ENCODE measurements around the gene TMEM151B. TPM values are rescaled to one million over a fixed set of nuclear protein-coding genes. Genes with fewer than 3 reads are reported as not detected.

Gene TMEM151B
- 0.36 TPM for polyA plus RNA-seq (2013)

GRCh38 chr6:44269921-44270525 lies at the start of gene TMEM151B:
TSS of gene TMEM151B (plus strand) at chr6:44270450. CDS start at chr6:44270743, 293 bp downstream.
- ChIA-PET CTCF (interaction anchor here (0.9 to 11.0 kb wide), 8 partner anchors 23 to 107 kb away, joined by 3 to 202 read pairs (median 14); partner anchors contain the start of gene AARS2), POLR2A (no interaction called here)
- peak in 1 of 3 donors; percentile 42 for DNase-seq
- 24% methylated on average over 7 of the region's 29 CpGs for WGBS (ENCODE audit: insufficient coverage)
- no peak within 1 kb of the TSS for H3K27ac ChIP-seq (ENCODE audit: insufficient read depth in 1 of 2, low read depth in 1 of 2, low read length in 2 of 2, poor library complexity in 1 of 2, severe bottlenecking in 2 of 2)
- peaks cover 3 to 59% (median 39%) of the 10 kb centered on the region in 5 experiments for H3K27me3 ChIP-seq (replicated peaks in 2 of 5; ENCODE audit: control insufficient read depth in 4 of 5, insufficient read depth in 5 of 5, low read length in 4 of 5)
- H3K36me3 ChIP-seq (ENCODE audit: control insufficient read depth in 4 of 4, insufficient read depth in 4 of 4, low read length in 3 of 4): no peaks in the 10 kb centered on the region
- peaks cover 2 to 12% (median 10%) of the 10 kb centered on the region in 4 experiments for H3K4me1 ChIP-seq (ENCODE audit: control extremely low read depth in 1 of 4, control insufficient read depth in 4 of 4, insufficient read depth in 4 of 4, low read length in 3 of 4)
- no peaks in the 10 kb centered on the region for H3K9me3 ChIP-seq (ENCODE audit: control extremely low read depth in 1 of 5, control insufficient read depth in 4 of 5, insufficient read depth in 2 of 5, low read depth in 1 of 5, low read length in 4 of 5)
- H3K4me3 ChIP-seq (ENCODE audit: control insufficient read depth in 1 of 7, extremely low read depth in 1 of 7, insufficient read depth in 4 of 7, low read depth in 2 of 7, low read length in 6 of 7): peak within 1 kb of the TSS in 4 of 7 experiments; percentile 20 to 55 (median 33)

GRCh38 chr6:44220913-44221290 lies 49.3 kb upstream of the TMEM151B start:
- WGBS (ENCODE audit: insufficient coverage): 100% methylated on average over 4 of the region's 4 CpGs
- no peaks in the 10 kb centered on the region for H3K9me3 ChIP-seq (ENCODE audit: control extremely low read depth in 1 of 5, control insufficient read depth in 4 of 5, insufficient read depth in 2 of 5, low read depth in 1 of 5, low read length in 4 of 5)
- no peak for DNase-seq
- no peak overlapping the region for H3K27ac ChIP-seq (ENCODE audit: insufficient read depth in 1 of 2, low read depth in 1 of 2, low read length in 2 of 2, poor library complexity in 1 of 2, severe bottlenecking in 2 of 2)
- ChIA-PET CTCF (interaction anchor here (0.7 to 5.8 kb wide), 14 partner anchors 8 to 57 kb away, joined by 3 to 96 read pairs (median 4); no protein-coding TSS in a partner anchor), POLR2A (interaction anchor here (2.4 kb wide), 1 partner anchor 26 kb away, joined by 9 read pairs; the partner anchor contains the start of gene HSP90AB1)
- peaks cover 0 to 85% (median 79%) of the 10 kb centered on the region in 4 experiments for H3K4me1 ChIP-seq (ENCODE audit: control extremely low read depth in 1 of 4, control insufficient read depth in 4 of 4, insufficient read depth in 4 of 4, low read length in 3 of 4)
- no peaks in the 10 kb centered on the region for H3K27me3 ChIP-seq (replicated peaks in 2 of 5; ENCODE audit: control insufficient read depth in 4 of 5, insufficient read depth in 5 of 5, low read length in 4 of 5)
- no peak overlapping the region for H3K4me3 ChIP-seq (ENCODE audit: control insufficient read depth in 1 of 7, extremely low read depth in 1 of 7, insufficient read depth in 4 of 7, low read depth in 2 of 7, low read length in 6 of 7)
- no peaks in the 10 kb centered on the region for H3K36me3 ChIP-seq (ENCODE audit: control insufficient read depth in 4 of 4, insufficient read depth in 4 of 4, low read length in 3 of 4)

GRCh38 chr6:44221291-44221960 lies 48.8 kb upstream of the TMEM151B start:
- no peaks in the 10 kb centered on the region for H3K36me3 ChIP-seq (ENCODE audit: control insufficient read depth in 4 of 4, insufficient read depth in 4 of 4, low read length in 3 of 4)
- peak overlapping the region in 2 of 7 experiments; percentile 11 for H3K4me3 ChIP-seq (ENCODE audit: control insufficient read depth in 1 of 7, extremely low read depth in 1 of 7, insufficient read depth in 4 of 7, low read depth in 2 of 7, low read length in 6 of 7)
- POLR2A ChIA-PET: interaction anchor here (2.4 kb wide), 1 partner anchor 26 kb away, joined by 9 read pairs; the partner anchor contains the start of gene HSP90AB1
- H3K4me1 ChIP-seq (ENCODE audit: control extremely low read depth in 1 of 4, control insufficient read depth in 4 of 4, insufficient read depth in 4 of 4, low read length in 3 of 4): peaks cover 0 to 89% (median 83%) of the 10 kb centered on the region in 4 experiments
- CTCF ChIA-PET: interaction anchor here (0.7 to 5.8 kb wide), 17 partner anchors 9 to 58 kb away, joined by 3 to 96 read pairs (median 4); partner anchors contain the start of gene HSP90AB1
- no CpG with 5 or more reads among the region's 4 CpGs for WGBS (ENCODE audit: insufficient coverage)
- H3K27ac ChIP-seq (ENCODE audit: insufficient read depth in 1 of 2, low read depth in 1 of 2, low read length in 2 of 2, poor library complexity in 1 of 2, severe bottlenecking in 2 of 2): no peak overlapping the region
- H3K9me3 ChIP-seq (ENCODE audit: control extremely low read depth in 1 of 5, control insufficient read depth in 4 of 5, insufficient read depth in 2 of 5, low read depth in 1 of 5, low read length in 4 of 5): no peaks in the 10 kb centered on the region
- DNase-seq: peak; percentile 89 to 93 (median 93)
- no peaks in the 10 kb centered on the region for H3K27me3 ChIP-seq (replicated peaks in 2 of 5; ENCODE audit: control insufficient read depth in 4 of 5, insufficient read depth in 5 of 5, low read length in 4 of 5)

GRCh38 chr6:44221961-44222335 lies 48.3 kb upstream of the TMEM151B start:
- H3K27me3 ChIP-seq (replicated peaks in 2 of 5; ENCODE audit: control insufficient read depth in 4 of 5, insufficient read depth in 5 of 5, low read length in 4 of 5): no peaks in the 10 kb centered on the region
- H3K4me1 ChIP-seq (ENCODE audit: control extremely low read depth in 1 of 4, control insufficient read depth in 4 of 4, insufficient read depth in 4 of 4, low read length in 3 of 4): peaks cover 0 to 89% (median 79%) of the 10 kb centered on the region in 4 experiments
- no CpG with 5 or more reads among the region's 2 CpGs for WGBS (ENCODE audit: insufficient coverage)
- peak overlapping the region in 1 of 7 experiments; percentile 78 for H3K4me3 ChIP-seq (ENCODE audit: control insufficient read depth in 1 of 7, extremely low read depth in 1 of 7, insufficient read depth in 4 of 7, low read depth in 2 of 7, low read length in 6 of 7)
- POLR2A ChIA-PET: interaction anchor here (0.7 to 2.4 kb wide), 2 partner anchors 25 to 42 kb away, joined by 4 to 9 read pairs; partner anchors contain the start of gene HSP90AB1
- CTCF ChIA-PET: interaction anchor here (0.7 to 5.8 kb wide), 17 partner anchors 8 to 58 kb away, joined by 3 to 96 read pairs (median 4); partner anchors contain the start of gene HSP90AB1
- no peak for DNase-seq
- peaks cover 0 to under 1% (median 0%) of the 10 kb centered on the region in 4 experiments for H3K36me3 ChIP-seq (ENCODE audit: control insufficient read depth in 4 of 4, insufficient read depth in 4 of 4, low read length in 3 of 4)
- no peak overlapping the region for H3K27ac ChIP-seq (ENCODE audit: insufficient read depth in 1 of 2, low read depth in 1 of 2, low read length in 2 of 2, poor library complexity in 1 of 2, severe bottlenecking in 2 of 2)
- H3K9me3 ChIP-seq (ENCODE audit: control extremely low read depth in 1 of 5, control insufficient read depth in 4 of 5, insufficient read depth in 2 of 5, low read depth in 1 of 5, low read length in 4 of 5): no peaks in the 10 kb centered on the region

GRCh38 chr6:44222486-44223318 lies 47.5 kb upstream of the TMEM151B start:
- 9% methylated on average over 19 of the region's 26 CpGs for WGBS (ENCODE audit: insufficient coverage)
- Histone ChIP-seq H3K4me1 (ENCODE audit: control extremely low read depth in 1 of 4, control insufficient read depth in 4 of 4, insufficient read depth in 4 of 4, low read length in 3 of 4) (peaks cover 0 to 89% (median 72%) of the 10 kb centered on the region in 4 experiments), H3K27ac (ENCODE audit: insufficient read depth in 1 of 2, low read depth in 1 of 2, low read length in 2 of 2, poor library complexity in 1 of 2, severe bottlenecking in 2 of 2) (no peak overlapping the region), H3K27me3 (replicated peaks in 2 of 5; ENCODE audit: control insufficient read depth in 4 of 5, insufficient read depth in 5 of 5, low read length in 4 of 5) (no peaks in the 10 kb centered on the region), H3K9me3 (ENCODE audit: control extremely low read depth in 1 of 5, control insufficient read depth in 4 of 5, insufficient read depth in 2 of 5, low read depth in 1 of 5, low read length in 4 of 5) (no peaks in the 10 kb centered on the region), H3K4me3 (ENCODE audit: control insufficient read depth in 1 of 7, extremely low read depth in 1 of 7, insufficient read depth in 4 of 7, low read depth in 2 of 7, low read length in 6 of 7) (peak overlapping the region in 6 of 7 experiments; percentile 42 to 78 (median 60)), H3K36me3 (ENCODE audit: control insufficient read depth in 4 of 4, insufficient read depth in 4 of 4, low read length in 3 of 4) (peaks cover 0 to 8% (median 0%) of the 10 kb centered on the region in 4 experiments)
- CTCF ChIA-PET: interaction anchor here (0.7 to 5.8 kb wide), 14 partner anchors 8 to 533 kb away, joined by 3 to 96 read pairs (median 4); partner anchors contain the start of gene HSP90AB1
- POLR2A ChIA-PET: interaction anchor here (0.7 to 3.0 kb wide), 3 partner anchors 24 to 42 kb away, joined by 4 to 11 read pairs (median 9); partner anchors contain the start of gene HSP90AB1
- peak in 1 of 3 donors; percentile 23 for DNase-seq

GRCh38 chr6:44223319-44224028 lies 46.8 kb upstream of the TMEM151B start, which contains the start of gene SLC29A1:
TSS of gene SLC29A1 (plus strand) at chr6:44223595. CDS start at chr6:44227314, 3,719 bp downstream.
- H3K4me3 ChIP-seq (ENCODE audit: control insufficient read depth in 1 of 7, extremely low read depth in 1 of 7, insufficient read depth in 4 of 7, low read depth in 2 of 7, low read length in 6 of 7): peak within 1 kb of the TSS; percentile 10 to 78 (median 61)
- POLR2A ChIA-PET: interaction anchor here (1.5 to 3.0 kb wide), 2 partner anchors 10 to 24 kb away, joined by 4 to 11 read pairs; partner anchors contain the start of gene HSP90AB1

More at GRCh38 chr6:44223319-44224028, 46.8 kb upstream of the TMEM151B start, which contains the start of gene SLC29A1:
- H3K27ac ChIP-seq (ENCODE audit: insufficient read depth in 1 of 2, low read depth in 1 of 2, low read length in 2 of 2, poor library complexity in 1 of 2, severe bottlenecking in 2 of 2): peak within 1 kb of the TSS in 1 of 2 experiments; percentile 6
- H3K27me3 ChIP-seq (replicated peaks in 2 of 5; ENCODE audit: control insufficient read depth in 4 of 5, insufficient read depth in 5 of 5, low read length in 4 of 5): no peaks in the 10 kb centered on the region
- H3K36me3 ChIP-seq (ENCODE audit: control insufficient read depth in 4 of 4, insufficient read depth in 4 of 4, low read length in 3 of 4): peaks cover 0 to 15% (median 0%) of the 10 kb centered on the region in 4 experiments
- WGBS (ENCODE audit: insufficient coverage): 0% methylated on average over 49 of the region's 73 CpGs
- CTCF ChIA-PET: interaction anchor here (1.0 to 5.8 kb wide), 12 partner anchors 10 to 534 kb away, joined by 3 to 96 read pairs (median 4); partner anchors contain the start of gene HSP90AB1
- DNase-seq: peak; percentile 80 to 89 (median 88)
- H3K4me1 ChIP-seq (ENCODE audit: control extremely low read depth in 1 of 4, control insufficient read depth in 4 of 4, insufficient read depth in 4 of 4, low read length in 3 of 4): peaks cover 0 to 83% (median 65%) of the 10 kb centered on the region in 4 experiments
- H3K9me3 ChIP-seq (ENCODE audit: control extremely low read depth in 1 of 5, control insufficient read depth in 4 of 5, insufficient read depth in 2 of 5, low read depth in 1 of 5, low read length in 4 of 5): no peaks in the 10 kb centered on the region
